SH-SY5Y (cell line): Measurements from ENCODE around the gene TMEM186.

ENCODE experiments used
- GATA2 ChIP-seq: IDR thresholded peaks from 2 replicates; pipeline ENCODE4 v1.6.1; 2011; ENCODE audit warnings: mild to moderate bottlenecking, low read depth, low read length
- GATA3 ChIP-seq: IDR thresholded peaks from 2 replicates; pipeline ENCODE4 v1.6.1; 2011; ENCODE audit warnings: low read depth, mild to moderate bottlenecking, low read length, moderate library complexity

- TF ChIP-seq GATA3 (no peak), GATA2 (no peak)
Observed at GRCh38 chr16:8822403-8822802, 25.0 kb upstream of the TMEM186 start.
